HL-60 (cell line): ENCODE data around the gene NRG4.

Experiments
- CTCF ChIP-seq: IDR thresholded peaks from one replicate; pipeline ENCODE4 v1.5.1; 2011; ENCODE audit warnings: low read length, control low read depth, inconsistent platforms; ENCODE audit not compliant: insufficient read depth
- POLR2AphosphoS5 ChIP-seq: IDR thresholded peaks from 2 replicates; pipeline ENCODE4 v1.6.1; 2012; ENCODE audit warnings: low read depth
- REST ChIP-seq: IDR thresholded peaks from 2 replicates; pipeline ENCODE4 v1.6.1; 2012; ENCODE audit warnings: low read depth; ENCODE audit not compliant: insufficient replicate concordance

- TF ChIP-seq CTCF = no peak
- TF ChIP-seq REST = no peak
- TF ChIP-seq POLR2AphosphoS5 = no peak
Observed at GRCh38 chr15:75985971-75986370, 26.3 kb downstream of the NRG4 start.
